BJ (cell line): Measurements from ENCODE around the gene INMT. TPM values are rescaled to one million over a fixed set of nuclear protein-coding genes. Genes with fewer than 3 reads are reported as not detected.
A peak's percentile ranks its signal among the peaks of the same experiment; 100 is the strongest.

Experiments
- CTCF ChIA-PET: fragments of 350-600 bp; formaldehyde crosslinking; extraction: SDS; loops from one replicate; lab custom pipeline; 2021; ENCODE audit warnings: antibody characterized with exemption, inconsistent platforms; lab: Yijun Ruan, JAX
- POLR2A ChIA-PET: fragments of 300-600 bp; sonication (Branson Sonifier 250); formaldehyde crosslinking; extraction: SDS; loops from one replicate; lab custom pipeline; 2021; ENCODE audit warnings: antibody characterized with exemption; lab: Charles Lee
- DNase-seq: peaks from one replicate; pipeline ENCODE4 v3.0.0-alpha.2; 2011; ENCODE audit warnings: low read depth
- H3K27me3 ChIP-seq: 2 replicates; pipeline ENCODE4 v1.6.0; 2011; ENCODE audit warnings: low read length; ENCODE audit not compliant: control insufficient read depth, insufficient read depth
- H3K36me3 ChIP-seq: 2 replicates; pipeline ENCODE4 v1.5.1; 2011; ENCODE audit warnings: low read length; ENCODE audit not compliant: control insufficient read depth, insufficient read depth
- H3K4me3 ChIP-seq: 2 replicates; pipeline ENCODE4 v1.5.1; 2011; ENCODE audit warnings: low read depth, mild to moderate bottlenecking, control low read depth, low read length
- CTCF ChIP-seq: IDR thresholded peaks from 2 replicates; pipeline ENCODE4 v1.5.1; 2011; ENCODE audit warnings: low read depth, mild to moderate bottlenecking, control low read depth, inconsistent platforms, low read length, moderate library complexity; ENCODE audit not compliant: insufficient read depth
- polyA plus RNA-seq: library from polyadenylated mRNA; depleted of rRNA; stranded (reverse); fragments of >200 nt; gene quantifications from 2 replicates; pipeline ENCODE4 v1.2.3, GENCODE V29; 2011

Gene INMT
- polyA plus RNA-seq, 1 experiment: 1.3 TPM

GRCh38 chr7:30745261-30745941 lies 6.5 kb upstream of the INMT start:
- H3K27me3 ChIP-seq: no peaks in the 10 kb centered on the region
- POLR2A ChIA-PET: no interaction called here
- DNase-seq: no peak
- no peaks in the 10 kb centered on the region for H3K36me3 ChIP-seq
- TF ChIP-seq CTCF: no peak
- CTCF ChIA-PET: interaction anchor here (0.7 to 2.9 kb wide), 13 partner anchors 12 to 389 kb away, joined by 3 to 10 read pairs (median 3); no protein-coding TSS in a partner anchor
- H3K4me3 ChIP-seq: no peak overlapping the region

GRCh38 chr7:30750010-30750409 lies 1.9 kb upstream of the INMT start:
- ChIA-PET POLR2A (interaction anchor here (0.6 kb wide), 1 partner anchor 14 kb away, joined by 3 read pairs; no protein-coding TSS in a partner anchor), CTCF (interaction anchor here (0.5 to 2.9 kb wide), 8 partner anchors 10 to 235 kb away, joined by 3 to 12 read pairs (median 4); no protein-coding TSS in a partner anchor)
- H3K27me3 ChIP-seq: no peaks in the 10 kb centered on the region; the same call in 1 of the 2 replicates
- H3K36me3 ChIP-seq: no peaks in the 10 kb centered on the region
- TF ChIP-seq CTCF: no peak
- H3K4me3 ChIP-seq: no peak overlapping the region
- no peak for DNase-seq

- Histone ChIP-seq H3K4me3 (no peak overlapping the region), H3K36me3 (no peaks in the 10 kb centered on the region), H3K27me3 (no peaks in the 10 kb centered on the region; the same call in 1 of the 2 replicates)
- no peak for TF ChIP-seq CTCF
- POLR2A ChIA-PET: no interaction called here
- CTCF ChIA-PET: interaction anchor here (0.5 to 2.9 kb wide), 11 partner anchors 11 to 383 kb away, joined by 3 to 12 read pairs (median 4); no protein-coding TSS in a partner anchor
- DNase-seq: peak; percentile 96
These were observed 968 bp upstream of the INMT start for GRCh38 chr7:30750683-30751650.

- no peak for TF ChIP-seq CTCF
- POLR2A ChIA-PET: no interaction called here
- CTCF ChIA-PET: interaction anchor here (0.9 to 2.1 kb wide), 4 partner anchors 11 to 382 kb away, joined by 4 to 7 read pairs (median 5); no protein-coding TSS in a partner anchor
- Histone ChIP-seq H3K4me3 (no peak overlapping the region), H3K36me3 (no peaks in the 10 kb centered on the region), H3K27me3 (peaks cover under 1% of the 10 kb centered on the region)
- DNase-seq: no peak
These were observed 549 bp downstream of the INMT start for GRCh38 chr7:30752484-30752883.
